Globus pallidus (tissue), 1 donor: Measurements from ENCODE around the gene PKMYT1.
"Not testable (repeated sequence)": the region's sequence is repeated elsewhere in the genome, so short reads cannot be mapped to it uniquely, and the experiment has no call there.

Experiments
- DNase-seq: peaks from one replicate; pipeline ENCODE4 v3.0.0-alpha.2; 2015; ENCODE audit warnings: low spot score

The PKMYT1 gene

DNA sequence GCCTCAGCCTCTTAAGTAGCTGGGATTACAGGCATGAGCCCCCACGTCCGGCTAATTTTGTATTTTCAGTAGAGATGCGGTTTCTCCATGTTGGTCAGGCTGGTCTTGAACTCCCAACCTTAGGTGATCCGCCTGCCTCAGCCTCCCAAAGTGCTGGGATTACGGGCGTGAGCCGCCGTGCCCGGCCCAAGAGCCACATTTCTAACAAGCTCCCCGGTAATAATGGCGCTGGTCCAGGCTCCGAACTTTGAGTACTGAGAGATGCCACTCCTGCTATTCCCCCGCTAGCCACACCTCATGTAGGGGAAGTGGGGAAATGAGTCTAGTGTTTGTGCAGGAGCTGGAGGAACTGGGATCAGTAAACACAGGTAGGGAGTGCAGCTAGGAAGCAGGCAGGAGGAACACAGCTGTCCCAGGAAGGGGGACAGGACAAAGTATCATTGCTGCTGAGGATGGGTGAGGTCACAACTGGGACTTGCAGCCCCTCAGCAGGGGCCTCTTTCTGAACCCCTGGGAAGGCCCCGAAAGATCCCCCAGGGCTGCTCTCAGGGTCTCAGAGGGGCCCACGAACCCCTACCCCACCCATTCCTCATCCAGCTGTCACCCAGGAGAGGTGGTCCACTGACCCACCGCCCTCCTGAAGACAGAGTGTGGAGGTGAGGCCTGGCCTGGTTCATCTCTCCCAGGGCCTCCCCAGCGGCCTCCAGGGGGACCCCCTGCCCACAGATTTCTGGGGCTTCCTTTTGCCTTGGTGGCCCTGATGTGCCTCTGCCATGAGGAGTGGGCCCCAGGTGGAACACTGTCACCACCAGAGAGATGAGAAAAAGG lies 19.8 kb downstream of the PKMYT1 start:
- no peak for DNase-seq

DNA sequence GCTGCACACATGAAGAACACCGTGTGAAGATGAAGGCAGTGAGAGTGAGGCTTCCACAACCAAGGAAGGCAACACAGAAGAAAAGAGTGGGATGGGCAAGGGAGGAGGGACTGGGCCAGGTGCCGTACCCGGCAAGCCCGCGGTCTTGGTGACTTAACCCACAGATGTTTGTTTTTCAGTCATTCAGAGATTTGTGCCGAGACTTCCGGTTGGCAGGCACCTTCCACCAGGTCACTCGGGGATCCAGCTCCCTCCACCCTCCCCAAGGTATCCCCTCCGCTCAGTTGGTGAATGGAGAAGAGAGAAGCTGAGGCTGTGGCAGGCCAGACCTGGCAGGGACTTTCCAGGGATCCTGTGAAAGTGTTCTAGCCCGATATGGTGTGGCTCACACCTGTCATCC lies 21.0 kb downstream of the PKMYT1 start:
- DNase-seq = no peak

DNA sequence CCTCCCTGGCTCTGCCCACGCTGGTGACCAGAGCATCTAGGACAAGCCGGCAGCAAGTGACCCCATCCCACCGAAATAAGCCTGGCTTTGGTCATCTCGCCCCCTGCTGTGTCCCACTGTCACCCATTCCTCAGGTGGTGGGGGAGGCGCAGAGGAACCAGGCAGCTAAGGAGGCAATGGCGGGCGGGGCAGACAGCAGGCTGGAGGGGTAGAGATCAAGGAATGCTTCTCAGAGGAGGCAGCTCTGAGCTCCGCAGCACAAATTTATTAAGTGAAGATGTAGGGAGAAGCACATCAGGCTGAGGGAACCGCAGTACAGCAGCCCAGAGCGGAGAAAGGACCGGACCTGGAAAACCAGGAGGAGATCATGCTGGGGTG lies 23.7 kb downstream of the PKMYT1 start:
- no peak for DNase-seq

DNA sequence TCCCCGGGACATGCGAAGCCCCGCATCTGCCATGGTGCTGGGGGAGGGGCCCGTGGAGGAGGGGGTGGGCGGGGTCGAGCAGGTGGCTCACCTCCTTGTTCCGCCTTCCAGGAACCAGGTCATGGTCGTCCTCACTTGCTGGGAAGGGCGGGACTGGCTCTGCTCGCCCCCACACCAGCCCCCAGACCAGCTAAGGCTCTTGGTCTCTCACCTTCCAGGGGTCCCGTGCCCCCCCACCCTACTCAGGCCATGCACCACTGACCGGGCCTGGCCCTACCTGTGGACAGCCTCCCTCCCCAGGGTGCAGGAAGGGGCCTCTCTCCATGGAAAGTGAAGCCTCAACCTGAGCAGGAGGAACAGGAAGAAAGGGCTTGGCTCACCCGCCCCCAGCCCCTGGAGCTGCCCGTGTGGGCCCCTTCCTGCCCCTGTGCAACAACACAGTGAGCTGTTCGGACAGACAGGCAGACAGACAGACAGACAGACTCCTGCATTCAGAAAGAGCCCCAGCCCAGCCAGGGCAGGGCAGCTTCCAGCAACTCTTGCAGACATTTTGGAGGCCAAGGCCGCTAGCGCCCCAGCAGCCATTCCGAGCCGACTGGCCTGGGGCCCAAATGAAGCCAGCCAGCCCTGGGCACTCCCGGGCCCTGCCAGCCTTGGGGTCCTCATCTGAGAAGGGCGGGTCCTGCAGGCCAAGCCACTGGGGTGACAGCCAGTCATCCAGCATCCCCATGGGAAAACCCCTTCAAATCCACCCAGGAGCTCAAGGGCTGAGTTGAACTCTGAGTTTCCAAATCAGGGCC lies 24.3 kb downstream of the PKMYT1 start:
- no peak for DNase-seq

DNA sequence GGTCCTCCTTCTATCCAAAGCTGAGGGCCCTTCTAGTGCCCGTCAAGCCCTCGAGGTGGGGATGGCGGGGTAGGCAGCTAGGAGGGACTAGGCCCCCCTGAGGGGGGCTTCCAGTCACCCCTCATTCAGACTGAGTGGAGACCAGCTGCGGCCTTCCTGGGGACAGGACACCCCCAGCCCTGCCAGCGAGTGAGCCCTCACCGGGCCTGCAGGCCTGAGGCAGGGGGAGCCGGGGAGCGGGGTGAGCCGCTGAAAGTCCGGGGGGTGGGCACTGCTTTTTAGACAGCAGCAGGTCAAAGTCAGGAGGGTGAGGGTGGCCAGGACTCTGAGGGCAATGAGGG lies 24.8 kb downstream of the PKMYT1 start:
- DNase-seq = no peak

DNA sequence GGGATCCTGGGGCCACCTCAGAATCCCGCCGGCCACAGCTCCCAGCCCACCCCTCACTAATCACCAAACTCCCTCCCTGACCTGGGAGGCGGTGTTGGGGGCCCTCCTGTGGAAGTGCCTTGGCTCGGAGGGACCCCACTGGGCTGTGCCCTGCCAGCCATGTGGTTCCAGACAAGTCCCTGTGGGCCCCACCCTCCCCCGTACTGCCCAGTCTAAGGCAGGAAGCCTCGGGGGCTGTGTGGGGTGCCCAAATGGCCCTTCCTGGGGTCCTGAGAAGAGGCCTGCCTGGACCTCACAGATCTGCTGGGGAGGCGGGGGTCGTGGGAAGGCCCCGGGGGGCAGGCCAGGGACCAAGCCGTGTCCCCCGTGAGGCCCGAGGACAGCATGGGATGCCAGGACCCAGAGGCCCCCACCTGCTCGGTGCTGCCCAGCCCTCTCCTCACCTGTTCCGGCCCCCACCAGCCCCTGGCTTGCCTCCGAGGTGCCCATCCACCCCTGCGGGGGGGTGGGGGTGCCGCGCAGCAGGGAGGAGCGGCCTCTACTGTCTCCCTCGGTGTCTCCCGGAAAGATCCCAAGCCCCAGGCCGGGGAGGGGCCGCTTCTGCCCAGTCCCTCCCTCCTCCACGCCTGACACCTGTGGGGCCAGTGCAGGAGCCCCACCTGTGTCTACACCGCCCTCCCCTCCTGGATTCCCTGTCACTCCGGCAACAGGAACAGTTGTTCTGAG lies 25.4 kb downstream of the PKMYT1 start:
- no peak for DNase-seq

DNA sequence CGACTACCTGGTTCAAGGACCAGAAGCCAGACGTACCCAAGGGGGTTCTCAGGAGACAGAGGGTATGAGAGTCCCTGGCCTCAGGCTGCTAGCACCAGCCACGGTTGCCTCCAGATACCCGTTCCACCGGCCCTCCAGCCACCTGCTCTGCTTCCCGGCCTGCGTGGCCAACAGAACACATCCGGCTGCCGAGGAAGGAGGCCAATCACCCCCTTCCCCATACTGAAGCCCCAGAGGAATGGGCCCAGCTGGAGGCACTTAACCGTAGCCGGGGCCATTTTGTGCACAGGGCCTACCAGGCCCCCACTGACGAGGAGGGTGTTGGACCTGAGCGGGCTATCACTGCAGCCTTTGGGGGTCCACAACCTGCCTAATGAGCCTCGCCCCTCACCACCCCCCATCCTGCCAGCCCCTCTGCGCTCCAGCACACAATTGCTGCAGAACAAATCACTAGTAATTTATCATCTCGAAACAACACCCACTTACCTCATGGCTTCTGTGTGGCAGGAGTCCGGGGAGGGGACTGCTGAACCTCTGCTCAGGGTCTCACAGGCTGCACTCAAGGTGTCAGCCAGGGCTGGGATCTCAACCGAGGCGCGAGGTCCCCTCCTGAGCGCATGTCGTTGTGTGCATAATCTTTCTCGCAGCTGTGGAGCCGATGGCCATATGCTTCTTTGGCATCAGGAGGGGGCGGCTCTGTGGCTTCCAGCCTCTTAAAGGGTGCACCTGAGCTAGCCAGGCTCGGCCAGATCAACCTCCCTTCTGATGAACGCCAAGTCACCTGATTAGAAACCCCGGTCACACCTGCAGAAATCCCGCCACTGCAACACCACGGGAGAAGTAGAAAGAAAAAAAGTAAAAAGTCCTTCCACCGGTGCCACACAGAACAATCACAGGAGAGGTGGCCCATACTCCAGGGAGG lies 26.3 kb downstream of the PKMYT1 start:
- no peak for DNase-seq

DNA sequence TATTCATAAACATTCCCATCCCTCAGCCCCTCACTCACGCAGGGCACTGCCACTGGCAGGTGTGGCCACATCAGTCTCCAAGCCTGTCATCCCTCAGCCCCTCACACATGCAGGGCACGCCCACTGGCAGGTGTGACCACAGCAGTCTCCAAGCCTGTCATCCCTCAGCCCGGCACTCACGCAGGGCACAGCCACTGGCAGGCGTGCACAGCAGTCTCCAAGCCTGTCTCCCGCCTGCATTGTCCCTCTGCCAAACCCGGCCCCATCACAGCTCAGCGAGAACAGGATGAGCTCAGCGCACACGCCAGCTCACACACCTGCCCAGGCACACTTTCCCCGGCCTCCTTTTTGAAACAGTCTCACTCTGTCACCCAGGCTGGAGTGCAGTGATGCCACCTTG lies 27.6 kb downstream of the PKMYT1 start:
- no peak for DNase-seq

DNA sequence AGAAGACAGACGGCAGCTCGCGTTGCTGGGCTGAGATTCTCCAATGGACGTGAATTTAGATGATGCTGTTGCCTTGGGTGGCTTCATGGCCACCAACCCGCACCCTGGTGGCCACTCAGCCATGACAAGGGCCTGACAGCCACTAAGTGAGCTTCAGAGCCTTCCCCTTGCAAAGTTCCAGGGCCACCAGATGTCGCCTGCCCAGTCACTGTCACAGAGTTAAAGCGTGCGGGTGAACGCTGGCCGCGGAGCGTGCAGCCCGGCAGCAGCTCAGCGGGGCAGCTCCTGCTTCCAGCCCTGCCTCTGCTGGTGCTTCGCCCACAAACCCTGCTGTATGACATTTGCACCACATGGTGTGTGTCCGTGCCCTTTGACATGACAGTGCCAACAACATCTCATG lies 29.5 kb downstream of the PKMYT1 start:
- DNase-seq = no peak

DNA sequence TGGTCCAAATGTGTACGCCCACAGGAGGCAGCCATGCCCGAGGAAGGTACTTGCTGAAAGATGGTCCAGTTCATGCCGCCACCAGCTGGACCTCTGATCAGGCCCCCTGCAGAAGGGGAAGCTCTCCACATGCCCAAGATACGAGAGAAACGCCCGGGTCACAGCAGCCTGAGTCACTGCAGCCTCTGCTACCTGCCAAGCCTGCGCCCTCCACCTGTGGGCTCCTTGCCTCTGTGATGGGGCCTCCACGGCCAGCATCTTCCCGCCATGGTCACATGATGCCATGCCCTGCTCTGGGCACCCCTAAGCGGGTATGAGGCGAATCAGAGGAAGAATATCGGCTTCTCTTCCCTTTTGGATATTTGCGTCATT lies 29.9 kb downstream of the PKMYT1 start:
- no peak for DNase-seq

DNA sequence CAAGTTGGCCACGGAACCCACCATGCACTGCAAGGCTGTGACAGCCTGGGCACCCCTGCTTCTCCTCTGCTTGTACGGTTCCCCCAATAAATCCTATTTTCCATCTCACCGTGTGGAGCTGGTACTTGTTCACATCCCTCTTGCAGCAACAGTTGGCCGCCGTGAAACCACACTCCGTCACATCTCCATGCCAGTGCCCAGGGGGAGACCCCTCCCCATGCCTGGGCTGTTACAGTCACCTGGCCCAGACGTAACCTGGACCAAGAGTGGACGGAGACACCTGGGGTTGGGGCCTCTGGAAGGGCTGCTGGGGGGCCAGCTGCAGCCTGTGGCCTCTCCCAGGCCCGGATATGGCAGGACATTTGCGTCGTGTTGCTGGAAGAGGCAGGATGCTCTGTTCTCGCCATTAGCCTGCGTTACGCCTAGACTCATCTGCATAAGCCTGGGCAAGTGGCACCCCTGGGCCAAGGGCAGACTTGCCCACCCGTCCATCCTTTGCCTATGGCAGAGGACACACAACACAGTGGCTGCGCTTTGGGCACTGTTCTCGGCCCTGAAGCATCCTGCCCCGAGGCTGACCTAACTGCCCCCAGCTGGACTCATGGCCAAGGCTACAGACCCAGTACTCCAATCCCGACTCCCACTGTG lies 30.4 kb downstream of the PKMYT1 start:
- no peak for DNase-seq

DNA sequence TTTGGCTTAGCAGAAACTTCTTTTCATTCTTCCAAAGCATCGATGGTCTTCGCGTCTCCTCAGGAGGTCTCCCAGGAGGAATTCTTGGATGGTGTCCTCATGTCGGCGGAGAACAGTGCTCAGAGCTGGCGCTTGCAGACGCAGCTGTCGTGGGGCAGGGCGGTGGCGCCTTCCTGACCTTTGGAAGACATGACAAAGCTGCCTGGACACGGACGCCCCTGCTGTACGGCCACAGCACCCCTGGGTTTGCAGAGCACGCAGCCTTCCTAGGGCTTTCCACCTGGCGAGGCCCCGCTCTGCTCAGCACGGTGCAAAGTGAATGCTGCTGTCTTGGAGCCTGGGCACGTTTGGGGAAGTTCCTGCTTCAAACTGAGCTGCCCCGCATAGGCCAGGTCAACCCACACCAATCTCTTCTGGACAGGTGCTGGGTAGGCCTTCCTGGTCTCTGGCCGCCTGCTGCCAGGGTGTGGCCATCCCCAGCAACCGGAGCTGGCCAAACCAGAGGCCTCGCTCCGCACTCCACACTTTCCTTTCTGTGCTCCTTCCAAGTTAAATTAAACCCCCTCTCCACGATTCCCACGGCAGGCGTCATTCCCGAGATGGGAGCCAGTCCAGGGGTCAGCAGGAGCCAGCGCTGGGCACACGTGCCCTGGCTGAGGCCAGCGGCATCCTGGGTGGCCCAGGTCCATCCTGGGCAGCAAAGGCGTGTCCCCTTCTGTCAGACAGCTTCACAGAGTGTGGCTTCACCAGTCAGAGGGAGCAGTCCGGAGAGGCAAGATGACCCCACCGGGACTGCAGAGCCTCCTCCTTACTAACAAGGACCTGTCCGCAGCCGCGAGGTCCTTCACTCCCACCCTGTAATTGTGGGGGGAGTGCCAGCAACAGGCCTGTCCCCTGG lies 31.2 kb downstream of the PKMYT1 start:
- no peak for DNase-seq

DNA sequence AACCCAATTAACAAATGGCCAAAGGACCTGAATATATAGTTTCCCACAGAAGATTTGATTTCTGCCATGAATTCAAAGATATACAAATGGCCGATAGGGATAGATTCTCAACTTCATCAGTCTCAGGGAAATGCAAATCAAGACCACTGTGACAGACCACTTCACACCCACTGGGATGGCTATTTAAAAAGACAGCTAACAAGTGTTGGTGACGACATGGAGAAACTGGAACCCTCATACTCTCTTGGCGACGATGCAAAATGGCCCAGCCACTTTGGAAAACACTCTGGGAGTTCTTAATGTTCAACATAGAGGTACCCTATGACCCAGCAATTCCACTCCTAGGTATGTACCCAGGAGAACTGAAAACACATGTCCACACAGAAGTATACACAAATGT lies 33.6 kb downstream of the PKMYT1 start:
- no peak for DNase-seq

DNA sequence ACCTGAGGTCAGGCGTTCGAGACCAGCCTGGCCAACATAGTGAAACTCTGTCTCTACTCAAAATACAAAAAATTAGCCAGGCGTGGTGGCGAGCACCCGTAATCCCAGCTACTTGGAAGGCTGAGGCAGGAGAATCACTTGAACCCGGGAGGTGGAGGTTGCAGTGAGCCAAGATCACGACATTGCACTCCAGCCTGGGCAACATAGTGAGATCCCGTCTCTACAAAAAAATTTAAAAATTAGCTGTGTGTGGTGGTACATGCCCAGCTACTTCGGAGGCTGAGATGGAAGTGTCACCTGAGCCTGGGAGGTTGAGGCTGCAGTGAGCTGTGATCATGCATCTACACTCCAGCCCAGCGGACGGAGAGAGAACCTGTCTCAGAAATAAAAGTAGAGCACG lies 36.5 kb downstream of the PKMYT1 start:
- not testable (repeated sequence) for DNase-seq

DNA sequence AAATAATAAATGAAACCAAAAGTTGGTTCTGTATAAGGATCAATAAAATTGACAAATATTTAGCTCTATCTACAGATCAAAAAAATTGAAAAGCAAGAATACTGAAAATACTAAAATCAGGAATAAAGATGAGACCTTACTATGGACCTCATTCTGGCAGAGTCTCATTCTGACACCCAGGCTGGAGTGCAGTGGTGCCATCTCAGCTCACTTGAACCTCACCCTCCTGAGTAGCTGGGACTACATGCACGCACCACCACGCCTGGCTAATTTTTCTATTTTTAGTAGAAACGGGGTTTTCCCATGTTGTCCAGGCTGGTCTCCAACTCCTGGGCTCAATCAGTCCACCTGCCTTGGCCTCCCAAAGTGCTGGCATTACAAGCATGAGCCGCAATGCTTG lies 38.2 kb downstream of the PKMYT1 start:
- DNase-seq = no peak

DNA sequence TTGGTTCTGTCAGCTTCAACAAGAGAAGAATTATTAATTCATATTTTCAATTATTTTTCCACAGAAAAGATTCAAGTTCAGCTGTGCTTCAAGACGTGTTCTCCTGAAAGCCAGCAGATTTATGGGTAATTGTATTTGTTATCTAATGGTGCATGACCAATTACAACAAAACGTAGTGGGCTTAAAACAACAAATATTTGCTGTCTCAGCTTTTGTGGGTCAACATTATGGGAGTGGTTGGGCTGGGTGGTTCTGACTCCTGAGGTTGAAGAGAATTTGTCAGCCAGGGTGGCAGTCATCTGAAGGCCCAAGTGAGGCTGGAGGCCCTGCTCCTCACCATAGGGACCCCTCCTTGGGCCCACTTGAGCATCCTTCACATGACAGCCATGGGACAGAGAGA lies 40.3 kb downstream of the PKMYT1 start:
- no peak for DNase-seq

DNA sequence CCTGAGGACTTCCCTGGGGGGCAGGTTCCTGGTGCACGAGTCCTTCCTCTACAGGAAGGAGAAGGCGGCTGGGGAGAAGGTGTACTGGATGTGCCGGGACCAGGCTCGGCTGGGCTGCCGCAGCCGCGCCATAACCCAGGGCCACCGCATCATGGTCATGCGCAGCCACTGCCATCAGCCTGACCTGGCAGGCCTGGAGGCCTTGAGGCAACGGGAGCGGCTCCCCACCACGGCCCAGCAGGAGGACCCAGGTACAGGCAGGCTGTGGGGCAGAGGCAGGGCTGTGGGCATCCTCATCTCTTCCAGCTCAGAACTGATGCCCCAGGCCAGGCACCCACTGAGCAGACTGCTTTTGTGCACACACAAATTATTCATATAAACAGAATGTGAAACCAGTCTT lies 42.0 kb downstream of the PKMYT1 start:
- no peak for DNase-seq

DNA sequence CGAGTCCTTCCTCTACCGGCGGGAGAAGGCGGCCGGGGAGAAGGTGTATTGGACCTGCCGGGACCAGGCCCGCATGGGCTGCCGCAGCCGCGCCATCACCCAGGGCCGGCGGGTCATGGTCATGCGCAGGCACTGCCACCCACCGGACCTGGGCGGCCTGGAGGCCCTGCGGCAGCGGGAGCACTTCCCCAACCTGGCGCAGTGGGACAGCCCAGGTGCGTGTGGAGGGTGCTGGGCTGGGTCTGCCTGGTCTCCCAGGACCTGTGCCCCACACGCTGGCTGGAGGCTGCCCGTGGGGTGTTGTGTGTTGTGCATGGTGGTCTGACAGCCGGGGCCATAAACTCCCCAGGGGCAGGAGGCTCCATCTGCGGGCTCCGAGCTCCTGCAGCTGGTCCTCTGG lies 43.1 kb downstream of the PKMYT1 start:
- no peak for DNase-seq

DNA sequence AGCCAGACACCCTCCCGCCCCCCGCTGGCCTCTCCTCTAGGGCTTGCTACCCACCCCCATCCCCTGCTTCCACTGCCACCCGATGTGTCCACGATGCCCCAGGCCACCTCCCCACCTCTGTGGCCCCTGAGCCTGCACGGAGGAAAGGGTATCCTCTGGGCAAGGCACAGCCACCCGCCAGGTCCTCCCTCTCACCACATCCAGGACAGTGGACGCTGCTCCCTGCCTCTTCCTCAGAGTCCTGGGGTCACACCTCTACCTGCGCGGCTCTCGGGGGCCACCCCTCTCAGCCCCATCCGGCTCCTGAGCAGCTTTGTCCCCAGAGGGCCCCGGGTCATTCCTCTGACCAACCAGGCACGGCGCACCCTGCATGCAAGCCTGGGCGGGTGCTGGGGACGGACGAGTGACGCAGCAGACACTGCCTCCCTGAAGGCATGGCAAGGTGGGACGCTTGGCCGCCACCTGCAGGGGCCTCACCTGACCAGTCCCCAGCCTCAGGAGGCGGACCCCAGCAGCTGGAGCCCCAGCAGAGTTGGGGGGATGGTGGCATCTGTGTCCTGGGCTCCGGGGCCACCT lies 43.7 kb downstream of the PKMYT1 start:
- no peak for DNase-seq

DNA sequence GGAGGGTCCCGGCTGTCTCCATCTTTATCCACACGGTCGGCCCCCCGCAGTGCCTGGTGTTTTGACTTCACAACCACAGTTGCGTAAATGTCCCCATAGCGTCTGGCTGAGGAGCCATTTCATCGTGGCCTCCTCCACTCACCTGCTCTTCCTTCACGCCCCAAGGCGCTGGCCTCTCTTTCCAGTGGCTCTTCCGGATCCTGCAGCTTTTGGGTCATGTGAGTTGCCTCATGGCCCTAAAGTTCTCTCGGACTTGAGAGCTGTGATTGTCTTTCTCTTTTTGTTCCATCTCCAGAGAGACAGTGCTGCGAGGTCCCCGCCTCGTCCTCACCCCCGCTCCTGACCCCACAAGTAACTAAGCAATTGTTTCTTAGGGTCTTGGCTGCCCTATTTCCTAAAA lies 45.8 kb downstream of the PKMYT1 start:
- no peak for DNase-seq
